ENCODE results near the gene PBX1.

DNA sequence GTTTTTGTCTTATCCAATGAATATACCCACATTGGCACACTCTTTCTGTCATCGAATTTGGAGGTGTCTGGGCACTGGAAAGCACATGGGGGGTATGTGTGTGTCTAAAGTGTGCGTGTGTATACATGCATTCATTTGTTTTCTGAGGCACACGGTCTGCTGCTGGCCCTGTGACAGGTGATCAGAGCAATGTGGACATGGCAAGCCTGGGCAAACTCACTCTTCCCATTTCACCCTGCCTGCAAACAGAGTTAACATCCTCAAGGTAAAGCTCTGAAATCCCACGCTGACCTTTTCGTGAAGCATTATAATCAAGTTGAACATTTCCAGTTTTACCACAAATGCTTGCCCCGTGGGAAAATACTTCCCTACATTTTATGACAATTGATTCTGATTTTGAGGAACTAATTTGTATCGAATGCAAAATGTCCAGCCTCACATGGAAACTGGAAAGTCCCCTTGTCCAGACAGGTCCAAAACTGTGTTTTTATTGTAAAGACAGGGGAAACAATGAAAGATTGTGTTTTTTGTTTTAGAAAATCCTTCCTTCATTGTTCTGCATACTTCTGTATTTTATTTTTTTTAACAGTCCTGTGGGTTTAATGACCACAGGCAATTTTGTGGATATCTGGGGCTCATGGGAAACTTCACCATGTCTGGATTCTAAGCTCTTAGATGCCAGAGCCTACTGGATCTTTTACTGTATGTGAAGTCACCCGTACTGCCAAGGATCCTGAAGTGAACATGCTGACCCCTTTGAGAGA is 160.9 kb downstream of the PBX1 start:
- TF ChIP-seq, protein P1, sequence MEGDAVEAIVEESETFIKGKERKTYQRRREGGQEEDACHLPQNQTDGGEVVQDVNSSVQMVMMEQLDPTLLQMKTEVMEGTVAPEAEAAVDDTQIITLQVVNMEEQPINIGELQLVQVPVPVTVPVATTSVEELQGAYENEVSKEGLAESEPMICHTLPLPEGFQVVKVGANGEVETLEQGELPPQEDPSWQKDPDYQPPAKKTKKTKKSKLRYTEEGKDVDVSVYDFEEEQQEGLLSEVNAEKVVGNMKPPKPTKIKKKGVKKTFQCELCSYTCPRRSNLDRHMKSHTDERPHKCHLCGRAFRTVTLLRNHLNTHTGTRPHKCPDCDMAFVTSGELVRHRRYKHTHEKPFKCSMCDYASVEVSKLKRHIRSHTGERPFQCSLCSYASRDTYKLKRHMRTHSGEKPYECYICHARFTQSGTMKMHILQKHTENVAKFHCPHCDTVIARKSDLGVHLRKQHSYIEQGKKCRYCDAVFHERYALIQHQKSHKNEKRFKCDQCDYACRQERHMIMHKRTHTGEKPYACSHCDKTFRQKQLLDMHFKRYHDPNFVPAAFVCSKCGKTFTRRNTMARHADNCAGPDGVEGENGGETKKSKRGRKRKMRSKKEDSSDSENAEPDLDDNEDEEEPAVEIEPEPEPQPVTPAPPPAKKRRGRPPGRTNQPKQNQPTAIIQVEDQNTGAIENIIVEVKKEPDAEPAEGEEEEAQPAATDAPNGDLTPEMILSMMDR (tag by site-specific recombination; IDR thresholded peaks at IDR 0.05) = no peak
- TF ChIP-seq PRDM1 (tag by site-specific recombination; IDR thresholded peaks at IDR 0.05) = no peak
- TF ChIP-seq ZNF416 (tag by site-specific recombination; IDR thresholded peaks at IDR 0.05) = no peak
- no peak for TF ChIP-seq ZNF174 (tag by site-specific recombination; IDR thresholded peaks at IDR 0.05)
- TF ChIP-seq YY1 (tag by site-specific recombination; IDR thresholded peaks at IDR 0.05) = no peak
